Activated CD8-positive, alpha-beta memory T cell treated with anti-CD3 and anti-CD28 coated beads for 36 hours (primary cell): Measurements from ENCODE around the gene ASB16. TPM values are rescaled to one million over a fixed set of nuclear protein-coding genes. Genes with fewer than 3 reads are reported as not detected.

ENCODE experiments used
- CTCF ChIA-PET: fragments of 350-600 bp; sonication (Branson Sonifier 250); formaldehyde crosslinking; loops from one replicate; lab custom pipeline; 2021; ENCODE audit warnings: antibody characterized with exemption; lab: Charles Lee
- POLR2A ChIA-PET: fragments of 350-600 bp; sonication (Branson Sonifier 250); formaldehyde crosslinking; loops from one replicate; lab custom pipeline; 2021; ENCODE audit warnings: antibody characterized with exemption; lab: Charles Lee
- total RNA-seq, 2 experiments: library from RNA; stranded (reverse); gene quantifications; one replicate each; pipeline ENCODE4 v1.2.3, GENCODE V29; 2021

ASB16 gene
- total RNA-seq, 2 experiments from 2014 or later, result 0.15 to 0.23 TPM

GRCh38 chr17:44211281-44212265 is 41.1 kb downstream of the ASB16 start:
- ChIA-PET POLR2A (interaction anchor here (1.0 to 2.3 kb wide), 3 partner anchors 9 to 25 kb away, joined by 3 to 47 read pairs (median 3); partner anchors contain the start of genes TMUB2 and UBTF), CTCF (interaction anchor here (0.6 to 4.3 kb wide), 8 partner anchors 10 to 120 kb away, joined by 3 to 46 read pairs (median 8); partner anchors contain the start of genes ATXN7L3 and UBTF)

- ChIA-PET POLR2A (interaction anchor here (1.1 kb wide), 1 partner anchor 7 kb away, joined by 3 read pairs; no protein-coding TSS in a partner anchor), CTCF (interaction anchor here (1.0 to 4.3 kb wide), 2 partner anchors 11 to 13 kb away, joined by 3 to 45 read pairs; partner anchors contain the start of gene ATXN7L3)
These were observed 42.3 kb downstream of the ASB16 start for GRCh38 chr17:44212507-44213402.

GRCh38 chr17:44213403-44214229 is 43.1 kb downstream of the ASB16 start:
- ChIA-PET CTCF (interaction anchor here (0.9 to 1.0 kb wide), 2 partner anchors 10 to 12 kb away, joined by 3 read pairs; no protein-coding TSS in a partner anchor), POLR2A (interaction anchor here (0.9 to 1.1 kb wide), 2 partner anchors 10 to 19 kb away, joined by 3 read pairs; no protein-coding TSS in a partner anchor)

- ChIA-PET POLR2A (interaction anchor here (0.9 to 1.1 kb wide), 2 partner anchors 11 to 19 kb away, joined by 3 read pairs; no protein-coding TSS in a partner anchor), CTCF (interaction anchor here (0.9 kb wide), 2 partner anchors 10 to 64 kb away, joined by 3 read pairs; no protein-coding TSS in a partner anchor)
These were observed 43.7 kb downstream of the ASB16 start for GRCh38 chr17:44214230-44214494.

GRCh38 chr17:44214896-44215295 is 44.4 kb downstream of the ASB16 start:
- POLR2A ChIA-PET, result interaction anchor here (1.1 kb wide), 1 partner anchor 12 kb away, joined by 3 read pairs; no protein-coding TSS in a partner anchor

GRCh38 chr17:44216173-44216572 is 45.7 kb downstream of the ASB16 start:
- CTCF ChIA-PET, result interaction anchor here (1.1 to 7.3 kb wide), 4 partner anchors 7 to 112 kb away, joined by 5 to 47 read pairs (median 10); no protein-coding TSS in a partner anchor
- POLR2A ChIA-PET, result interaction anchor here (0.9 to 1.4 kb wide), 3 partner anchors 10 to 102 kb away, joined by 3 to 4 read pairs (median 3); no protein-coding TSS in a partner anchor

More at GRCh38 chr17:44214896-44215295, 44.4 kb downstream of the ASB16 start:
- CTCF ChIA-PET, result interaction anchor here (0.9 to 7.3 kb wide), 3 partner anchors 11 to 63 kb away, joined by 3 to 47 read pairs (median 3); no protein-coding TSS in a partner anchor

- CTCF ChIA-PET, result interaction anchor here (0.5 to 7.3 kb wide), 7 partner anchors 8 to 129 kb away, joined by 3 to 47 read pairs (median 6); partner anchors contain the start of genes GRN and SLC25A39
These were observed 46.2 kb downstream of the ASB16 start for GRCh38 chr17:44216694-44217093.

GRCh38 chr17:44217738-44218343 is 47.3 kb downstream of the ASB16 start:
- CTCF ChIA-PET, result interaction anchor here (0.7 to 7.3 kb wide), 9 partner anchors 9 to 128 kb away, joined by 3 to 47 read pairs (median 5); partner anchors contain the start of genes GRN, SLC25A39 and TMUB2
- POLR2A ChIA-PET, result interaction anchor here (0.6 to 5.4 kb wide), 10 partner anchors 7 to 733 kb away, joined by 3 to 47 read pairs (median 4); partner anchors contain the start of genes RUNDC3A and SLC25A39

More at GRCh38 chr17:44216694-44217093, 46.2 kb downstream of the ASB16 start:
- POLR2A ChIA-PET, result interaction anchor here (0.5 to 1.4 kb wide), 4 partner anchors 10 to 101 kb away, joined by 3 to 4 read pairs (median 4); partner anchors contain the start of gene ATXN7L3

- CTCF ChIA-PET, result interaction anchor here (0.5 to 7.3 kb wide), 9 partner anchors 9 to 572 kb away, joined by 3 to 47 read pairs (median 5); partner anchors contain the start of genes SLC25A39 and TMUB2
- POLR2A ChIA-PET, result interaction anchor here (0.6 to 5.4 kb wide), 10 partner anchors 8 to 732 kb away, joined by 3 to 47 read pairs (median 4); partner anchors contain the start of genes ATXN7L3, RUNDC3A and SLC25A39
These were observed 48.0 kb downstream of the ASB16 start for GRCh38 chr17:44218344-44219107.

GRCh38 chr17:44219108-44219615 is 48.7 kb downstream of the ASB16 start:
- POLR2A ChIA-PET, result interaction anchor here (0.6 to 5.4 kb wide), 6 partner anchors 9 to 106 kb away, joined by 3 to 47 read pairs (median 4); partner anchors contain the start of genes ATXN7L3, SLC25A39 and TMUB2
- CTCF ChIA-PET, result interaction anchor here (0.6 to 7.3 kb wide), 3 partner anchors 17 to 153 kb away, joined by 4 to 47 read pairs (median 4); no protein-coding TSS in a partner anchor

- CTCF ChIA-PET, result interaction anchor here (0.6 to 7.3 kb wide), 5 partner anchors 10 to 152 kb away, joined by 4 to 47 read pairs (median 4); no protein-coding TSS in a partner anchor
- POLR2A ChIA-PET, result interaction anchor here (0.6 to 5.4 kb wide), 10 partner anchors 8 to 205 kb away, joined by 3 to 47 read pairs (median 4); partner anchors contain the start of genes GRN, SLC25A39 and TMUB2
These were observed 49.2 kb downstream of the ASB16 start, which contains the start of gene UBTF for GRCh38 chr17:44219616-44220212. UBTF (minus strand) TSS chr17:44219675; CDS start chr17:44218229, 1,446 bp downstream.

- POLR2A ChIA-PET, result interaction anchor here (0.5 to 5.4 kb wide), 14 partner anchors 8 to 206 kb away, joined by 3 to 47 read pairs (median 4); partner anchors contain the start of genes GRN, RUNDC3A, SLC25A39 and TMUB2
- CTCF ChIA-PET, result interaction anchor here (0.6 to 7.3 kb wide), 12 partner anchors 10 to 151 kb away, joined by 3 to 47 read pairs (median 4); partner anchors contain the start of genes RUNDC3A and TMUB2
These were observed 49.9 kb downstream of the ASB16 start for GRCh38 chr17:44220213-44221083.
